H1 (cell line): ENCODE measurements around the gene NCLN. TPM values are rescaled to one million over a fixed set of nuclear protein-coding genes. Genes with fewer than 3 reads are reported as not detected.

ENCODE experiments used
- HDAC6 ChIP-seq: IDR thresholded peaks from one replicate; pipeline ENCODE4 v1.7.1; 2012; ENCODE audit warnings: low read depth, mild to moderate bottlenecking, inconsistent platforms, low read length, moderate library complexity
- MAFK ChIP-seq: IDR thresholded peaks from 2 replicates; pipeline ENCODE4 v1.6.1; 2012; ENCODE audit warnings: low read depth, mild to moderate bottlenecking, improper control_type of control experiment, low read length
- RFX5 ChIP-seq: IDR thresholded peaks from 2 replicates; pipeline ENCODE4 v1.6.1; 2011; ENCODE audit warnings: low read depth, low read length, improper control_type of control experiment, borderline replicate concordance
- SIRT6 ChIP-seq: IDR thresholded peaks from one replicate; pipeline ENCODE4 v1.7.1; 2012; ENCODE audit warnings: low read length, inconsistent platforms
- ZNF274 ChIP-seq: IDR thresholded peaks from 2 replicates; pipeline ENCODE4 v1.7.0; 2012; ENCODE audit warnings: low read length, borderline replicate concordance; ENCODE audit errors: extremely low read depth
- polyA plus RNA-seq, 7 experiments: library from polyadenylated mRNA; depleted of rRNA in 3 of 7; stranded (reverse) in 5 of 7; unstranded in 2 of 7; fragments of >200 nt in 5 of 7; fragments of 200-250 nt in 2 of 7; gene quantifications; 1 replicate in 5 of 7; 2 replicates in 1 of 7; 4 replicates in 1 of 7; pipeline versions ENCODE4 v1.2.1 to v1.2.3, GENCODE V29; 2011 to 2013; ENCODE audit warnings: missing spikeins in 2 of 7, mixed read lengths in 2 of 7
- total RNA-seq: library from RNA; stranded (reverse); fragmentation: NEBNext Ultra II Directional; extraction: Animal tissue kit (Norgen Biotek cat#: 25700); gene quantifications from 2 replicates; pipeline ENCODE4 v1.2.1, GENCODE V29; 2021
- TF ChIP-seq, protein P1 (sequence below): fragments of 300-600 bp; sonication (generic); IDR thresholded peaks from 2 replicates; pipeline ENCODE4 v1.7.1; 2012; ENCODE audit warnings: low read length, moderate library complexity, mild to moderate bottlenecking, inconsistent platforms; ENCODE audit not compliant: insufficient replicate concordance
- TF ChIP-seq, protein P2 (sequence below), 3 experiments: IDR thresholded peaks; 1 replicate in 2 of 3; 2 replicates in 1 of 3; pipeline versions ENCODE4 v1.5.1 to v1.6.1; 2011; ENCODE audit warnings: low read length in 3 of 3, mild to moderate bottlenecking in 3 of 3, inconsistent platforms in 2 of 3, low read depth in 1 of 3, moderate library complexity in 1 of 3; ENCODE audit not compliant: insufficient read depth in 1 of 3; ENCODE audit errors: control extremely low read depth in 1 of 3

Gene NCLN
- total and polyA plus RNA-seq, 2 of the 8 experiments (the other 6 are each of a cell fraction or from before 2014, with no cell fraction given): 89.2 to 103 TPM

DNA sequence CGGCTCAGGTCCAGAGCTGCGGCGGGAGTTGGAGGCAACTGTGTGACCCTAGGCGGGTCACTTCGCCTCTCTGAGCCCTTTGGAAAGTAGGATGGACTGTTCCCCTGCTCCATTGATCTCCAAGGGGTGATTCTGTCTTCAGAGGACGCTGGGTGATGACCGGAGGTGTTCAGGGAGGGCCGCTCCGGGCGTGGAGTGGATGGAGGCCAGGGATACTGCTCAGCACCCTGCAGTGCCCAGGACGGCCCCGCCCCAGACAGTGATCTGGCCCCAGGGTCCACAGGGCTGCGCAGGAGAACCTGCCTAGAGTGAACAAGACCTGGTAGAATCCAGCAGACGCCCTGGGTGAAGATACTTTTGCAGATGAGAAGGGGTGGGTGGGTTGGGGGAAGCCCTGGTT lies 7.0 kb downstream of the NCLN start (continued):
- TF ChIP-seq, protein P1, sequence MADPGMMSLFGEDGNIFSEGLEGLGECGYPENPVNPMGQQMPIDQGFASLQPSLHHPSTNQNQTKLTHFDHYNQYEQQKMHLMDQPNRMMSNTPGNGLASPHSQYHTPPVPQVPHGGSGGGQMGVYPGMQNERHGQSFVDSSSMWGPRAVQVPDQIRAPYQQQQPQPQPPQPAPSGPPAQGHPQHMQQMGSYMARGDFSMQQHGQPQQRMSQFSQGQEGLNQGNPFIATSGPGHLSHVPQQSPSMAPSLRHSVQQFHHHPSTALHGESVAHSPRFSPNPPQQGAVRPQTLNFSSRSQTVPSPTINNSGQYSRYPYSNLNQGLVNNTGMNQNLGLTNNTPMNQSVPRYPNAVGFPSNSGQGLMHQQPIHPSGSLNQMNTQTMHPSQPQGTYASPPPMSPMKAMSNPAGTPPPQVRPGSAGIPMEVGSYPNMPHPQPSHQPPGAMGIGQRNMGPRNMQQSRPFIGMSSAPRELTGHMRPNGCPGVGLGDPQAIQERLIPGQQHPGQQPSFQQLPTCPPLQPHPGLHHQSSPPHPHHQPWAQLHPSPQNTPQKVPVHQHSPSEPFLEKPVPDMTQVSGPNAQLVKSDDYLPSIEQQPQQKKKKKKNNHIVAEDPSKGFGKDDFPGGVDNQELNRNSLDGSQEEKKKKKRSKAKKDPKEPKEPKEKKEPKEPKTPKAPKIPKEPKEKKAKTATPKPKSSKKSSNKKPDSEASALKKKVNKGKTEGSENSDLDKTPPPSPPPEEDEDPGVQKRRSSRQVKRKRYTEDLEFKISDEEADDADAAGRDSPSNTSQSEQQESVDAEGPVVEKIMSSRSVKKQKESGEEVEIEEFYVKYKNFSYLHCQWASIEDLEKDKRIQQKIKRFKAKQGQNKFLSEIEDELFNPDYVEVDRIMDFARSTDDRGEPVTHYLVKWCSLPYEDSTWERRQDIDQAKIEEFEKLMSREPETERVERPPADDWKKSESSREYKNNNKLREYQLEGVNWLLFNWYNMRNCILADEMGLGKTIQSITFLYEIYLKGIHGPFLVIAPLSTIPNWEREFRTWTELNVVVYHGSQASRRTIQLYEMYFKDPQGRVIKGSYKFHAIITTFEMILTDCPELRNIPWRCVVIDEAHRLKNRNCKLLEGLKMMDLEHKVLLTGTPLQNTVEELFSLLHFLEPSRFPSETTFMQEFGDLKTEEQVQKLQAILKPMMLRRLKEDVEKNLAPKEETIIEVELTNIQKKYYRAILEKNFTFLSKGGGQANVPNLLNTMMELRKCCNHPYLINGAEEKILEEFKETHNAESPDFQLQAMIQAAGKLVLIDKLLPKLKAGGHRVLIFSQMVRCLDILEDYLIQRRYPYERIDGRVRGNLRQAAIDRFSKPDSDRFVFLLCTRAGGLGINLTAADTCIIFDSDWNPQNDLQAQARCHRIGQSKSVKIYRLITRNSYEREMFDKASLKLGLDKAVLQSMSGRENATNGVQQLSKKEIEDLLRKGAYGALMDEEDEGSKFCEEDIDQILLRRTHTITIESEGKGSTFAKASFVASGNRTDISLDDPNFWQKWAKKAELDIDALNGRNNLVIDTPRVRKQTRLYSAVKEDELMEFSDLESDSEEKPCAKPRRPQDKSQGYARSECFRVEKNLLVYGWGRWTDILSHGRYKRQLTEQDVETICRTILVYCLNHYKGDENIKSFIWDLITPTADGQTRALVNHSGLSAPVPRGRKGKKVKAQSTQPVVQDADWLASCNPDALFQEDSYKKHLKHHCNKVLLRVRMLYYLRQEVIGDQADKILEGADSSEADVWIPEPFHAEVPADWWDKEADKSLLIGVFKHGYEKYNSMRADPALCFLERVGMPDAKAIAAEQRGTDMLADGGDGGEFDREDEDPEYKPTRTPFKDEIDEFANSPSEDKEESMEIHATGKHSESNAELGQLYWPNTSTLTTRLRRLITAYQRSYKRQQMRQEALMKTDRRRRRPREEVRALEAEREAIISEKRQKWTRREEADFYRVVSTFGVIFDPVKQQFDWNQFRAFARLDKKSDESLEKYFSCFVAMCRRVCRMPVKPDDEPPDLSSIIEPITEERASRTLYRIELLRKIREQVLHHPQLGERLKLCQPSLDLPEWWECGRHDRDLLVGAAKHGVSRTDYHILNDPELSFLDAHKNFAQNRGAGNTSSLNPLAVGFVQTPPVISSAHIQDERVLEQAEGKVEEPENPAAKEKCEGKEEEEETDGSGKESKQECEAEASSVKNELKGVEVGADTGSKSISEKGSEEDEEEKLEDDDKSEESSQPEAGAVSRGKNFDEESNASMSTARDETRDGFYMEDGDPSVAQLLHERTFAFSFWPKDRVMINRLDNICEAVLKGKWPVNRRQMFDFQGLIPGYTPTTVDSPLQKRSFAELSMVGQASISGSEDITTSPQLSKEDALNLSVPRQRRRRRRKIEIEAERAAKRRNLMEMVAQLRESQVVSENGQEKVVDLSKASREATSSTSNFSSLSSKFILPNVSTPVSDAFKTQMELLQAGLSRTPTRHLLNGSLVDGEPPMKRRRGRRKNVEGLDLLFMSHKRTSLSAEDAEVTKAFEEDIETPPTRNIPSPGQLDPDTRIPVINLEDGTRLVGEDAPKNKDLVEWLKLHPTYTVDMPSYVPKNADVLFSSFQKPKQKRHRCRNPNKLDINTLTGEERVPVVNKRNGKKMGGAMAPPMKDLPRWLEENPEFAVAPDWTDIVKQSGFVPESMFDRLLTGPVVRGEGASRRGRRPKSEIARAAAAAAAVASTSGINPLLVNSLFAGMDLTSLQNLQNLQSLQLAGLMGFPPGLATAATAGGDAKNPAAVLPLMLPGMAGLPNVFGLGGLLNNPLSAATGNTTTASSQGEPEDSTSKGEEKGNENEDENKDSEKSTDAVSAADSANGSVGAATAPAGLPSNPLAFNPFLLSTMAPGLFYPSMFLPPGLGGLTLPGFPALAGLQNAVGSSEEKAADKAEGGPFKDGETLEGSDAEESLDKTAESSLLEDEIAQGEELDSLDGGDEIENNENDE: no peak
- TF ChIP-seq RFX5 (no peak), SIRT6 (no peak), MAFK (no peak), HDAC6 (no peak), ZNF274 (no peak)
- TF ChIP-seq, protein P2, sequence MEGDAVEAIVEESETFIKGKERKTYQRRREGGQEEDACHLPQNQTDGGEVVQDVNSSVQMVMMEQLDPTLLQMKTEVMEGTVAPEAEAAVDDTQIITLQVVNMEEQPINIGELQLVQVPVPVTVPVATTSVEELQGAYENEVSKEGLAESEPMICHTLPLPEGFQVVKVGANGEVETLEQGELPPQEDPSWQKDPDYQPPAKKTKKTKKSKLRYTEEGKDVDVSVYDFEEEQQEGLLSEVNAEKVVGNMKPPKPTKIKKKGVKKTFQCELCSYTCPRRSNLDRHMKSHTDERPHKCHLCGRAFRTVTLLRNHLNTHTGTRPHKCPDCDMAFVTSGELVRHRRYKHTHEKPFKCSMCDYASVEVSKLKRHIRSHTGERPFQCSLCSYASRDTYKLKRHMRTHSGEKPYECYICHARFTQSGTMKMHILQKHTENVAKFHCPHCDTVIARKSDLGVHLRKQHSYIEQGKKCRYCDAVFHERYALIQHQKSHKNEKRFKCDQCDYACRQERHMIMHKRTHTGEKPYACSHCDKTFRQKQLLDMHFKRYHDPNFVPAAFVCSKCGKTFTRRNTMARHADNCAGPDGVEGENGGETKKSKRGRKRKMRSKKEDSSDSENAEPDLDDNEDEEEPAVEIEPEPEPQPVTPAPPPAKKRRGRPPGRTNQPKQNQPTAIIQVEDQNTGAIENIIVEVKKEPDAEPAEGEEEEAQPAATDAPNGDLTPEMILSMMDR (IDR thresholded peaks at IDR 0.05; ENCODE audit: control extremely low read depth in 1 of 3, insufficient read depth in 1 of 3, low read depth in 1 of 3, low read length in 3 of 3): no peak
